ENCODE results near the gene ZNRF1. TPM values are rescaled to one million over a fixed set of nuclear protein-coding genes. Genes with fewer than 3 reads are reported as not detected.
A peak's percentile ranks its signal among the peaks of the same experiment; 100 is the strongest.

Gene ZNRF1
- total and polyA plus RNA-seq, 10 of the 15 experiments (the other 5 are each of a cell fraction or from before 2014, with no cell fraction given): 5.8 to 25.9 (median 14.3) TPM

GRCh38 chr16:74998481-74999218 is at the start of gene ZNRF1 (continued):
- TF ChIP-seq ZBTB33 (IDR thresholded peaks at IDR 0.05) (no peak), JUNB (IDR thresholded peaks at IDR 0.05) (no peak), NR2F1 (conservative IDR thresholded peaks at IDR 0.05) (peak; percentile 93), MEF2B (IDR thresholded peaks at IDR 0.05; ENCODE audit: partially characterized antibody, poor library complexity, severe bottlenecking) (peak; percentile 59), ZNF384 (IDR thresholded peaks at IDR 0.05; ENCODE audit: borderline replicate concordance, low read depth, low read length) (no peak), FOS (IDR thresholded peaks at IDR 0.05; ENCODE audit: borderline replicate concordance, extremely low read depth, insufficient read length) (no peak), EP300 (IDR thresholded peaks at IDR 0.05; ENCODE audit: borderline replicate concordance in 1 of 2, control insufficient read depth in 1 of 2, low read depth in 2 of 2, low read length in 2 of 2) (peak; percentile 33 to 81; a peak in 3 of 4 replicates), ATF3 (IDR thresholded peaks at IDR 0.05; ENCODE audit: borderline replicate concordance, extremely low read depth, low read depth, low read length) (no peak), CHD4 (IDR thresholded peaks at IDR 0.05) (no peak), RAD21 (IDR thresholded peaks at IDR 0.05; ENCODE audit: insufficient read depth, low read depth, low read length) (peak; percentile 86), EZH2 (IDR thresholded peaks at IDR 0.05; ENCODE audit: borderline replicate concordance, control insufficient read depth, low read depth, low read length) (no peak), POLR2AphosphoS5 (IDR thresholded peaks at IDR 0.05; ENCODE audit: low read length) (no peak), IRF4 (IDR thresholded peaks at IDR 0.05; ENCODE audit: low read depth, low read length) (no peak), E2F4 (IDR thresholded peaks at IDR 0.05; ENCODE audit: low read depth, low read length) (no peak), BMI1 (IDR thresholded peaks at IDR 0.05; ENCODE audit: borderline replicate concordance) (no peak; the same call in 1 of the 2 replicates), CREB1 (IDR thresholded peaks at IDR 0.05; ENCODE audit: low read depth) (peak; percentile 57; the same call in 1 of the 2 replicates), SP1 (IDR thresholded peaks at IDR 0.05; ENCODE audit: low read depth, low read length) (peak; percentile 9), BCLAF1 (IDR thresholded peaks at IDR 0.05) (no peak), ZBTB4 (CRISPR knock-in tag; IDR thresholded peaks at IDR 0.05) (no peak)

Measured in GM12878 (cell line).